Neuronal stem cell (in vitro differentiated cells): ENCODE measurements around the gene GEMIN5.

Experiments used
- DNase-seq: peaks from one replicate; pipeline ENCODE4 v3.0.0-alpha.2; 2013; ENCODE audit warnings: low spot score
- H2AFZ ChIP-seq: one replicate; pipeline ENCODE4 v1.6.1; 2013; ENCODE audit warnings: mild to moderate bottlenecking, low read length, inconsistent platforms
- H2AK5ac ChIP-seq: 2 replicates; pipeline ENCODE4 v1.6.1; 2013; ENCODE audit warnings: low read depth, mild to moderate bottlenecking, inconsistent platforms, low read length, moderate library complexity, mixed read lengths
- H2BK120ac ChIP-seq: 2 replicates; pipeline ENCODE4 v1.6.1; 2013; ENCODE audit warnings: low read depth, mild to moderate bottlenecking, inconsistent platforms, low read length, moderate library complexity, mixed read lengths
- H2BK12ac ChIP-seq: one replicate; pipeline ENCODE4 v1.6.1; 2013; ENCODE audit warnings: low read length, inconsistent platforms
- H2BK15ac ChIP-seq: 2 replicates; pipeline ENCODE4 v1.6.1; 2013; ENCODE audit warnings: mild to moderate bottlenecking, low read length, inconsistent platforms, mixed read lengths
- H2BK5ac ChIP-seq: one replicate; pipeline ENCODE4 v1.6.1; 2013; ENCODE audit warnings: inconsistent platforms, mild to moderate bottlenecking, low read length, moderate library complexity
- H3K14ac ChIP-seq: one replicate; pipeline ENCODE4 v1.6.1; 2013; ENCODE audit warnings: low read length, inconsistent platforms
- H3K18ac ChIP-seq: 2 replicates; pipeline ENCODE4 v1.6.1; 2013; ENCODE audit warnings: low read length, inconsistent platforms
- H3K23ac ChIP-seq: 2 replicates; pipeline ENCODE4 v1.6.1; 2013; ENCODE audit warnings: low read depth, mild to moderate bottlenecking, mixed read lengths, low read length, inconsistent platforms; ENCODE audit not compliant: poor library complexity
- H3K27ac ChIP-seq: replicated peaks from 3 replicates; pipeline ENCODE4 v1.5.1; 2013; ENCODE audit warnings: low read length, inconsistent platforms
- H3K27me3 ChIP-seq, 3 experiments: 2 replicates each; pipeline ENCODE4 v1.6.1; 2013; ENCODE audit warnings: low read length in 3 of 3, mild to moderate bottlenecking in 2 of 3, inconsistent platforms in 1 of 3, low read depth in 1 of 3, mixed read lengths in 1 of 3, moderate library complexity in 1 of 3; ENCODE audit not compliant: control insufficient read depth in 3 of 3, insufficient read depth in 3 of 3
- H3K36me3 ChIP-seq, 2 donors: replicated peaks in 1 of 2; 2 replicates each; pipeline ENCODE4 v1.6.1; 2013; ENCODE audit warnings: low read length in 2 of 2; ENCODE audit not compliant: control insufficient read depth in 2 of 2, insufficient read depth in 2 of 2
- H3K4ac ChIP-seq: 2 replicates; pipeline ENCODE4 v1.6.1; 2013; ENCODE audit warnings: inconsistent platforms, mild to moderate bottlenecking, low read length, moderate library complexity
- H3K4me1 ChIP-seq, 2 donors: 1 replicate in 1 of 2; 2 replicates in 1 of 2; pipeline ENCODE4 v1.6.1; 2013; ENCODE audit warnings: low read length in 2 of 2, low read depth in 1 of 2; ENCODE audit not compliant: control insufficient read depth in 2 of 2, insufficient read depth in 1 of 2
- H3K4me2 ChIP-seq: one replicate; pipeline ENCODE4 v1.6.1; 2013; ENCODE audit warnings: mild to moderate bottlenecking, low read length, inconsistent platforms; ENCODE audit not compliant: insufficient read depth, poor library complexity, severe bottlenecking
- H3K4me3 ChIP-seq, 2 donors: 2 replicates each; pipeline ENCODE4 v1.5.1; 2013; ENCODE audit warnings: low read length in 2 of 2, mild to moderate bottlenecking in 2 of 2, inconsistent platforms in 1 of 2, moderate library complexity in 1 of 2
- H3K79me1 ChIP-seq: one replicate; pipeline ENCODE4 v1.6.1; 2013; ENCODE audit warnings: low read depth, mild to moderate bottlenecking, inconsistent platforms, low read length, moderate library complexity
- H3K9ac ChIP-seq: one replicate; pipeline ENCODE4 v1.6.1; 2013; ENCODE audit warnings: mild to moderate bottlenecking, low read depth, low read length, inconsistent platforms; ENCODE audit not compliant: poor library complexity
- H3K9me3 ChIP-seq, 2 donors: replicated peaks in 1 of 2; 2 replicates each; pipeline versions ENCODE3 to v1.6.1; 2013; ENCODE audit warnings: low read length in 2 of 2, mild to moderate bottlenecking in 2 of 2, inconsistent platforms in 1 of 2, low read depth in 1 of 2, mixed read lengths in 1 of 2, moderate library complexity in 1 of 2; ENCODE audit not compliant: control insufficient read depth in 2 of 2, insufficient read depth in 1 of 2
- H4K8ac ChIP-seq: one replicate; pipeline ENCODE4 v1.6.1; 2013; ENCODE audit warnings: low read depth, mild to moderate bottlenecking, inconsistent platforms, low read length, moderate library complexity
- H4K91ac ChIP-seq: one replicate; pipeline ENCODE4 v1.6.1; 2013; ENCODE audit warnings: low read length, low read depth, mild to moderate bottlenecking, inconsistent platforms; ENCODE audit not compliant: poor library complexity
- WGBS, 2 donors: extraction: QIAGEN DNeasy Blood & Tissue Kit; methylation state at CpG; one replicate each; pipeline ENCODE4 v1.1.7; 2013; ENCODE audit warnings: missing lambda C conversion rate in 2 of 2, mixed read lengths in 1 of 2; ENCODE audit not compliant: insufficient read length in 2 of 2, insufficient replicate concordance in 1 of 2; ENCODE audit errors: extremely low coverage in 2 of 2; 5-methylcytosine and 5-hydroxymethylcytosine counted together

The GEMIN5 gene

DNA sequence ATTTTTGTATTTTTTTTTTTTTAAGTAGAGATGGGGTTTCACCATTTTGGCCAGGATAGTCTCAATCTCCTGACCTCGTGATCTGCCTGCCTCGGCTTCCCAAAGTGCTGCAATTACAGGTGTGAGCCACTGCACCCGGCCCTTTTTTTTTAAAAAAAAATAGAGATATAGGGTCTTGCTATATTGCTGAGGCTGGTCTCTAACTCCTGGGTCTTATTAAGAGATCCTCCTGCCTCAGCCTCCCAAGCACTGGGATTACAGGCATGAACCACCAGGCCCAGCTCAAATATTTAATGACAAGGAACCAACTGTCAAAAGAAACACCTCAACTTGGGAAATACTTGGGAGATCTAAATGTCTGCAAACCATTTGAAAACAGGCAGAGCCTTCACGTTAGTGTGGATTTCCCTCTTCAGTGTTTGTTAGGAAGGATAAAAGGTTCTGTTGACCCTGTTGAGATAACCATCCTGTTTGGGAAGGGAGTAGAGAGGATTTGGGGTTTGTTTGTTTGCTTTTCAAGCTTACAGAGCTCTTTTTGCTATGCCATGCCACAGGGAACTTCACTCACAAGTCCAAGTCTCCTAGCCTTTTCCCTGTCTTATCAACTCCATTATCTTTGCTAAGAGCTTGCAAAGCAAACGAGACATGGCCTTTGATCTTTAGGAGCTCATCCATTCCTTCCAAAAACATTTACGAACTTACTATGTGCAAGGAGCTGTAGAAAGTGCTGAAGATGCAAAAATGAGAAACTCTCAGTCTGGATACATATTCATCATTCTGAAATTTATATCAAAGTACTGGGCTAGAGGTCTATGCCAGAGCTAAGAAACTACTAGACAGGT, 95.1 kb downstream of the GEMIN5 start:
- H3K4me2 ChIP-seq, result no peak overlapping the region
- no peaks in the 10 kb centered on the region for H3K27me3 ChIP-seq
- peaks cover 0 to under 1% of the 10 kb centered on the region in 2 donors for H3K36me3 ChIP-seq
- H3K79me1 ChIP-seq, result no peaks in the 10 kb centered on the region
- no peak overlapping the region for H3K9ac ChIP-seq
- DNase-seq, result no peak
- no peak overlapping the region for H3K23ac ChIP-seq
- no peak overlapping the region for H2AFZ ChIP-seq
- no peaks in the 10 kb centered on the region for H3K4me1 ChIP-seq
- H3K27ac ChIP-seq, result no peak overlapping the region
- no peak overlapping the region for H3K18ac ChIP-seq
- H3K4me3 ChIP-seq, result no peak overlapping the region
- no peak overlapping the region for H3K4ac ChIP-seq
- H2BK5ac ChIP-seq, result no peak overlapping the region
- no peak overlapping the region for H2BK15ac ChIP-seq
- no peak overlapping the region for H2AK5ac ChIP-seq
- no peak overlapping the region for H4K8ac ChIP-seq
- no CpG with 5 or more reads among the region's 6 CpGs for WGBS, 2 donors
- no peak overlapping the region for H2BK120ac ChIP-seq
- H3K9me3 ChIP-seq, result no peaks in the 10 kb centered on the region
- no peak overlapping the region for H3K14ac ChIP-seq
- no peak overlapping the region for H2BK12ac ChIP-seq
- no peak overlapping the region for H4K91ac ChIP-seq

DNA sequence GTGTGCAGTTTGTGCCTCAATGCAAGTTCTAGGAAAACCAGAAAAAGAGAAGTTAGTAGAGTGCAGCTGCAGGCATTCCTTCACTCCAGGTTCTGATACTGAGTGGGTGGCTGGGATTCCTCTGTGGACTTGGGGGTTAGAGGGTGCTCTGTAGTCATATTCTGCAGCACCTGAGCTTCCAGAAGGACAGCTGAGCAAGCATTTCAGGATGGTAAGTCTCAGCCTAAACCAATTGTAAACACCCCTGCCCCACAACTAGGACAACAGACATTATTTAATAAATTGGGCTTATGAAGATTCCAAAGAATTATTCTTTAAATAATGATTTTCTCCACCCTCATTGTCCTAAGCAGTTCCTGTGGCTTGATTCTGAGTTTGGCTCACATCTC, 96.7 kb downstream of the GEMIN5 start:
- DNase-seq, result no peak
- Histone ChIP-seq H4K91ac (no peak overlapping the region), H3K27me3 (no peaks in the 10 kb centered on the region), H3K18ac (no peak overlapping the region), H3K9ac (no peak overlapping the region), H4K8ac (no peak overlapping the region), H2BK15ac (no peak overlapping the region), H3K79me1 (no peaks in the 10 kb centered on the region), H3K23ac (no peak overlapping the region), H3K36me3 (peaks cover 3 to 4% of the 10 kb centered on the region in 2 donors), H2BK120ac (no peak overlapping the region), H2BK5ac (no peak overlapping the region), H3K27ac (no peak overlapping the region), H3K4me1 (no peaks in the 10 kb centered on the region), H2BK12ac (no peak overlapping the region), H3K14ac (no peak overlapping the region), H3K4me3 (no peak overlapping the region), H2AK5ac (no peak overlapping the region), H3K4me2 (no peak overlapping the region), H3K9me3 (no peaks in the 10 kb centered on the region), H3K4ac (no peak overlapping the region), H2AFZ (no peak overlapping the region)

DNA sequence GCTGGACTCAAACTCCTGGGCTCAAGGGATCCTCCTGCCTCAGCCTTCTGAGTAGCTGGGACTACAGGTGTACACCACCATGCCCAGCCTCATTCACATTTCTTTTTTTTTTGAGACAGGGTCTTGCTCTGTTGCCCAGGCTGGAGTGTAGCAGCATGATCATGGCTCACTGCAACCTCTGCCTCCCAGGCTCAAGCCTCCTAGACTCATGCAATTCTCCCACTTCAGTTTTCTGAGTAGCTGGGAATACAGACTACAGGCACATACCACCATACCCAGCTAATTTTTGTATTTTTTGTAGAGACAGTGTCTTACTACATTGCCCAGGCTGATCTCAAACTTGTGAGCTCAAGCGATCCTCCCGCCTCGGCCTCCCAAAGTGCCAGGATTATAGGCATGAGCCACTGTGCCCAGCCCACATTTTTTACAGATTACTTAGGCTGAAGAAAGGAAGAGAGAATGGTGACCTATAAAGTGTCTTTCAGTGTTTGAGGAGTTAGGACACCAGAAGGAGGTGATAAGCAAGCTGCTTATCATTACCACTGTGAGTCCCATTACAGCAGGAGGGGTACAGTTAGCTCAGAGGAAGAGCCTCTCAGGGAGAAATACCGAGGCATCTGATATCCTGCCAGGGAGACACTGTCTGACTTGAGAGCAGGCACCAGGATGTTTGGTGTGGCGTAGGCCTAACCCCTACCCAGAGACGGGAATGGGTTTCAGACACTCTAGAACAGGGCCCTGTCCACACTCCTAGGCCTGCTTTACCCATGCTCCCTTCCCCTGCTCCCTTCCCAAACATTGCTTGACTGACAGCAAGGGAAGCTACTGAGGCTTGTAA, 97.4 kb downstream of the GEMIN5 start:
- Histone ChIP-seq H3K36me3 (peaks cover 3 to 4% of the 10 kb centered on the region in 2 donors), H3K4me2 (no peak overlapping the region), H3K79me1 (no peaks in the 10 kb centered on the region), H3K9me3 (no peaks in the 10 kb centered on the region), H3K14ac (no peak overlapping the region), H3K4me1 (no peaks in the 10 kb centered on the region), H2BK120ac (no peak overlapping the region), H3K4me3 (no peak overlapping the region), H3K4ac (no peak overlapping the region), H3K27me3 (no peaks in the 10 kb centered on the region), H4K91ac (no peak overlapping the region), H2AK5ac (no peak overlapping the region), H2BK5ac (no peak overlapping the region), H3K9ac (no peak overlapping the region), H3K18ac (no peak overlapping the region), H4K8ac (no peak overlapping the region), H3K27ac (no peak overlapping the region), H2AFZ (no peak overlapping the region), H2BK12ac (no peak overlapping the region), H2BK15ac (no peak overlapping the region), H3K23ac (no peak overlapping the region)
- DNase-seq, result no peak
- no CpG with 5 or more reads among the region's 6 CpGs for WGBS, 2 donors
